Activated naive CD8-positive, alpha-beta T cell (primary cell): ENCODE results near the gene PSME1.
A peak's percentile ranks its signal among the peaks of the same experiment; 100 is the strongest.

Experiments
- H3K27ac Mint-ChIP-seq: one replicate; pipeline ENCODE4 v1.8.0; 2021; ENCODE audit warnings: mixed read lengths
- H3K27me3 Mint-ChIP-seq: one replicate; pipeline ENCODE4 v1.8.0; 2021; ENCODE audit warnings: mixed read lengths
- H3K36me3 Mint-ChIP-seq: one replicate; pipeline ENCODE4 v1.8.0; 2021; ENCODE audit warnings: mixed read lengths
- H3K4me1 Mint-ChIP-seq: one replicate; pipeline ENCODE4 v1.8.0; 2021; ENCODE audit warnings: low read depth, mixed read lengths
- H3K4me3 Mint-ChIP-seq: one replicate; pipeline ENCODE4 v1.8.0; 2021; ENCODE audit warnings: mild to moderate bottlenecking, mixed read lengths
- H3K9me3 Mint-ChIP-seq: one replicate; pipeline ENCODE4 v1.8.0; 2021; ENCODE audit warnings: low read depth, mixed read lengths

PSME1 gene

DNA sequence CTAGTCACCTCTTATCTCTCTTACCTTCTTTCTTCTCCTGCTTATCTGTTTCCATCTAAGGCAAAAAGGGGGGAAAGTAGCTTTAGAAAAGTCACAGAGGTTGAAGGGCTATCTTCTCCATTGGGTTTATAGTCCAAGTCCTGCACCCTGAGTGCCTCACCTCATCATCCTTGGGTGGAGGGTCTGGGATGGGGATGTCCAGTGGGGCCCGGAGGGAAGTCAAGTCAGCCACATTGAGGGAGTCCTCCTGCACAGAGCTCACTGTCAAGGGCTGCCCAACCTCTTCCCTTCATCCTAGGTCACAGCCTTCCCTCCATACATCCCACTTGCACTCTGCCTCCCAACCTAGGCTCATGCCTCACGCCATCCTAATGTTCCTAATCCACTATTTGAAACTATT is 9.2 kb downstream of the PSME1 start:
- Mint-ChIP-seq H3K9me3 (no peaks in the 10 kb centered on the region), H3K27ac (peak overlapping the region; percentile 98), H3K4me1 (peaks cover 57% of the 10 kb centered on the region), H3K36me3 (peaks cover 16% of the 10 kb centered on the region), H3K27me3 (no peaks in the 10 kb centered on the region), H3K4me3 (peak overlapping the region; percentile 97)

DNA sequence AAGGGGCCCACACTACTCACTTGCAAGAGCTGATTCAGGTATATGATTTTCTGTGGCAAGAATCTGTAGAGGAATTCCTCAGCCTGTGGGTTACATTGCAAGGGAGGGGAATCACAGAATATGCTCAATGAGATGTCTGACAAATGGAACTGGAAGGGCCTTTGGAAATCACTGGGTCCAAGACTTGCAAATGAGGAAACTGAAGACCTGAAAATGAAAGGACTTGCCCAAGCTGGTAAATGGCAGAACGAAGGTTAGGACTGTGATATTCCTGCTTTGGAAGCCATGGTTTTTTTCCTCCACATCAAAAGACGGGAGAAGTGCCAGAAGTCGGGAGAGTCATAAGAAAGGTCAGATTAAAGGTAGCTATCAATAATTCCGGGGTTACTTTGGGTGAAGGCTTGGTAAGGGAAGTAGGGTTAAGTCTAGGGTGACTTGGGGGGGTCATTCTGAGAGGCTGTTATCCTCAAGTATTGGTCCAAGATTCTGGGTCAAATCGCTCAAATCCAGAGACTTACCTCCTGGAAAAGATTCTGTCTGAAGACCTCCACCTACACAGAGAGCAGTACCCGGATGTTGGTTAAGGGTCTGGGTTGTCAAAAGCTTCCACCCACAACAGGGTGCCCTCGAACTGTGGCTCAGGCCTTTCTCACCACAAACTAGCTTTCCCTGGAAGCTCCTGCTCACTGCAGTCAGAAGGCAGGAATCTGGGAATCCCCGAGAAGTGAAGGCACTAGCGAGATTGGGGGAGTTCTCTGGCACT is 9.9 kb downstream of the PSME1 start:
- no peaks in the 10 kb centered on the region for H3K27me3 Mint-ChIP-seq
- peaks cover 58% of the 10 kb centered on the region for H3K4me1 Mint-ChIP-seq
- H3K4me3 Mint-ChIP-seq = peak overlapping the region; percentile 97
- H3K9me3 Mint-ChIP-seq = no peaks in the 10 kb centered on the region
- peaks cover 16% of the 10 kb centered on the region for H3K36me3 Mint-ChIP-seq
- peak overlapping the region; percentile 98 for H3K27ac Mint-ChIP-seq

DNA sequence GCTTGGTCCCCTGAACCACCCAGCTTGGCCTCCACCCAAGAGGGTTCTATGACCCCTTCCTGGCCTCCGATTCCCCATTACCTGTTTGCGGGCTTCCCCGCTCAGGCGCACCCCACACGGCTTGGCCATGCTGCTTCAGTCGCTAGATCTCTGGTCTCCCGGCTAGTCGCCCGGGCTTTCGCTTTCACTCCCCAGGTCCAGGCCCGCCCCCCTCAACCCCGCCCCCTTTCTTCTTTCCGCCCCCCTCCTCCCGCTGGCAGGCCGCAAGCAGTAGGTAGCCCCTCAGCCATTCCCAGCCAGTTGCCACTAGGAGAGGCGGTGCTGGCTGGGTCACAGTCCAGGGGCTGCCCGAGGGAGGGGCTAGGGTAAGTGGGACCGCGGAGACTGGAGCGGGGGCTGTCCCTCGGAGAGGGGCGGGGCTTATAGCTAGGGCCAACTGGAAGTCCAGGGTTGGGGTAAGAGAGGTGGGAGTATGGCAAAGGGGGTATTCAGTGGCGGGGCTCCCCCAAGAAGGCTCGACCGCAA is 10.5 kb downstream of the PSME1 start, which contains the start of gene PSME2:
PSME2 (minus strand) TSS at position 158 of the 525 bp plus-strand sequence; CDS start at position 129, 29 bp downstream.
- Mint-ChIP-seq H3K27ac (peak within 1 kb of the TSS; percentile 98), H3K4me3 (peak within 1 kb of the TSS; percentile 97), H3K27me3 (no peaks in the 10 kb centered on the region), H3K36me3 (peaks cover 16% of the 10 kb centered on the region), H3K9me3 (no peaks in the 10 kb centered on the region), H3K4me1 (peaks cover 58% of the 10 kb centered on the region)

DNA sequence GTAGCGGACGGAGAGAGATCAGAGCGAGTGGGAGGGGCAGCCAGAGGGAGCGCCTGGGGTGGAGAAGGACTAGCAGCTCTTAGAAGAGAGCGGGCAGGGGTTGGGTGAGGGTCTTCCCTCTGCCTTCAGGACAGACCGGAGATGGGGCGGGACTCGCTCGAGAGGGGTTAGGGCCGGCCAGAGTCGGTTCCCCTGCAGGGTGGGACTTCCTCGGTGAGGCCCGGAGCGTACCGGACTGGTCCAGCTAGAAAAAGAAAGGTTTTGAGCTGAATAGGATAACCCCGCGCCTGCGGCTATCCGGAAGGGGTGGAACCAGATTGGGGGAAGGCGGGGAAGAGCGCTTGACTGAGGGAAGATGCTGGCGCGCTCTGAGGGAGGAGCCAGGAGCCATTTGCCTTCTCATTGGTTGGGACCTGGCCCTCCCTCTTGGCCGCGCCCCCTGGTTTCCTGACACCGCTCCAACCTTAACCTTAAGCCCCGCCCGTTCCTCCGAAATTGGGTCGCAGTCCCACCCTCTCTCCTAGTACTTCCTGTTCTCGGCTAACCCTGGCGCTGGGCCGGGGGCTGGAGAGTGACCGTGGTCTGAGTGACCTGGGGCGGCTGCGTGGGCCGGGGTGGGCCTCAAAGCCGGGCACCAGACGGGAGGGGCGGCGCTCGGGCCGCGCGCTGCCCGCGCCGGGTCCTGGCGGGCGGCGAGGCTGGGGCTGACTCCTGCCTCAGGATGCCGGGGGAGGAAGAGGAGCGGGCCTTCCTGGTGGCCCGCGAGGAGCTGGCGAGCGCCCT is 11.2 kb downstream of the PSME1 start, which contains the start of gene RNF31:
RNF31 (plus strand) TSS at position 521 of the 783 bp plus-strand sequence; CDS start at position 722, 201 bp downstream.
- H3K27me3 Mint-ChIP-seq = no peaks in the 10 kb centered on the region
- H3K27ac Mint-ChIP-seq = peak within 1 kb of the TSS; percentile 98
- peak within 1 kb of the TSS; percentile 97 for H3K4me3 Mint-ChIP-seq
- H3K4me1 Mint-ChIP-seq = peaks cover 52% of the 10 kb centered on the region
- no peaks in the 10 kb centered on the region for H3K9me3 Mint-ChIP-seq
- H3K36me3 Mint-ChIP-seq = peaks cover 16% of the 10 kb centered on the region

DNA sequence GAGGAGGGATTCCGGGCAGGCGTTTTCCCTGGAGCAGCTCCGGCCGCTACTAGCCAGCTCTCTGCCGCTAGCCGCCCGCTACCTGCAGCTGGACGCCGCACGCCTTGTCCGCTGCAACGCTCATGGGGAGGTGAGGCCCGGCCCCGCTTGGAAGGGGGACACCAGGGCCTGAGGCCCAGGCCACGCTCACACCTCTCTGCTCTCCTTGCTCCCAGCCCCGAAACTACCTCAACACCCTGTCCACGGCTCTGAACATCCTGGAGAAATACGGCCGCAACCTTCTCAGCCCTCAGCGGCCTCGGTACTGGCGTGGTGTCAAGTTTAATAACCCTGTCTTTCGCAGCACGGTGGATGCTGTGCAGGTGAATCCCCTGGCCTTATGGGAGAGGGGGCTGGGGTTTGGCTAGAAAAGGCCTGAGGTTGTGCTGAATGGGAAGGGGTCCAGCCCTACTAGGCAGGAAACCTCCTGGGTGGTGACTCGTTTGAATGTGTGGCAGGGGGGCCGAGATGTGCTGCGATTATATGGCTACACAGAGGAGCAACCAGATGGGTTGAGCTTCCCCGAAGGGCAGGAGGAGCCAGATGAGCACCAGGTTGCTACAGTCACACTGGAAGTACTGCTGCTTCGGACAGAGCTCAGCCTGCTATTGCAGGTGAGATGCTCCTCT is 11.9 kb downstream of the PSME1 start:
- Mint-ChIP-seq H3K4me1 (peaks cover 48% of the 10 kb centered on the region), H3K27me3 (no peaks in the 10 kb centered on the region), H3K9me3 (no peaks in the 10 kb centered on the region), H3K36me3 (peaks cover 16% of the 10 kb centered on the region), H3K4me3 (peak overlapping the region; percentile 97), H3K27ac (peak overlapping the region; percentile 68)

DNA sequence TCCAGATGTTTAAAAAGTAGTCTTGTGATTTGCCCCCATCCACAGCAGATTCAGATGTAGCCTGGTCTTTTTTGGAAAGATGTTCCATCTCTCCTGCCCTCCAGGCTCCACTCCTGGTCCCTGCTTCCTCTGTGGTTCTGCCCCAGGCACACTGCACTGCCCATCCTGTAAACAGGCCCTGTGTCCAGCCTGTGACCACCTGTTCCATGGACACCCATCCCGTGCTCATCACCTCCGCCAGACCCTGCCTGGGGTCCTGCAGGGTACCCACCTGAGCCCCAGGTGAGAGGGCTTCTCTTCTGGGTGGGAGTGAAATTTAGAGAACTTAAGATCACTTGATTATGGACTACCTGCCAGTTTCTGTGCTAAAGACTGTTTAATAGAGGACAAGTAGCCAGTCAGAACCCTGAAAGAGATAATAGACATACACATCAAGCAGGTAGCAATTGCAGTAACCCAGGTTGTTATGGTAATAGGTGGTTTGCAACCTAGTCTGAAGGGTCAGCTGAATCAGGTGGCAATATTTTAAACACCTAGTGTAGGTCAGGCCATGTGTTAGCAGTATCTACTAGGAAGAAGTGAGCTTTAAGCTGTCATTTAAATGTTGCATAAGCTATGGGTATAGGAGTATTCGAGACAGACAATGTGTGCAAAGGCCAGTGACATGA is 13.4 kb downstream of the PSME1 start:
- no peaks in the 10 kb centered on the region for H3K27me3 Mint-ChIP-seq
- H3K27ac Mint-ChIP-seq = no peak overlapping the region
- peaks cover 37% of the 10 kb centered on the region for H3K4me1 Mint-ChIP-seq
- H3K9me3 Mint-ChIP-seq = no peaks in the 10 kb centered on the region
- peak overlapping the region; percentile 97 for H3K4me3 Mint-ChIP-seq
- H3K36me3 Mint-ChIP-seq = peaks cover 11% of the 10 kb centered on the region

DNA sequence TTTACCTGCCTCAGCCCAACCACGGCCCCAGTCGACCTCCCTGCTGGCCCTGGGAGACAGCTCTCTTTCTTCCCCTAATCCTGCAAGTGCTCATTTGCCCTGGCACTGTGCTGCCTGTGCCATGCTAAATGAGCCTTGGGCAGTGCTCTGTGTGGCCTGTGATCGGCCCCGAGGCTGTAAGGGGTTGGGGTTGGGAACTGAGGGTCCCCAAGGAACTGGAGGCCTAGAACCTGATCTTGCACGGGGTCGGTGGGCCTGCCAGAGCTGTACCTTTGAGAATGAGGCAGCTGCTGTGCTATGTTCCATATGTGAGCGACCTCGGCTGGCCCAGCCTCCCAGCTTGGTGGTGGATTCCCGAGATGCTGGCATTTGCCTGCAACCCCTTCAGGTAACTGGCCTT is 14.1 kb downstream of the PSME1 start:
- peak overlapping the region; percentile 13 for H3K4me3 Mint-ChIP-seq
- H3K36me3 Mint-ChIP-seq = peaks cover 11% of the 10 kb centered on the region
- H3K27ac Mint-ChIP-seq = no peak overlapping the region
- H3K9me3 Mint-ChIP-seq = no peaks in the 10 kb centered on the region
- H3K27me3 Mint-ChIP-seq = no peaks in the 10 kb centered on the region
- H3K4me1 Mint-ChIP-seq = peaks cover 33% of the 10 kb centered on the region

DNA sequence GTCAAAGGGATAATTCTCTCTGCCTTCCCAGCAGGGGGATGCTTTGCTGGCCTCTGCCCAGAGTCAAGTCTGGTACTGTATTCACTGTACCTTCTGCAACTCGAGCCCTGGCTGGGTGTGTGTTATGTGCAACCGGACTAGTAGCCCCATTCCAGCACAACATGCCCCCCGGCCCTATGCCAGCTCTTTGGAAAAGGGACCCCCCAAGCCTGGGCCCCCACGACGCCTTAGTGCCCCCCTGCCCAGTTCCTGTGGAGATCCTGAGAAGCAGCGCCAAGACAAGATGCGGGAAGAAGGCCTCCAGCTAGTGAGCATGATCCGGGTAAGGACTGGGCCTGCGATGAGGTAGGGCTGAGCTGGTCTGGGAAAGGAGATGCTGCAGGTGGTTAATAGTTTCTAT is 14.6 kb downstream of the PSME1 start:
- peaks cover 28% of the 10 kb centered on the region for H3K4me1 Mint-ChIP-seq
- H3K36me3 Mint-ChIP-seq = peaks cover 9% of the 10 kb centered on the region
- no peak overlapping the region for H3K4me3 Mint-ChIP-seq
- H3K27ac Mint-ChIP-seq = no peak overlapping the region
- H3K27me3 Mint-ChIP-seq = no peaks in the 10 kb centered on the region
- no peaks in the 10 kb centered on the region for H3K9me3 Mint-ChIP-seq

DNA sequence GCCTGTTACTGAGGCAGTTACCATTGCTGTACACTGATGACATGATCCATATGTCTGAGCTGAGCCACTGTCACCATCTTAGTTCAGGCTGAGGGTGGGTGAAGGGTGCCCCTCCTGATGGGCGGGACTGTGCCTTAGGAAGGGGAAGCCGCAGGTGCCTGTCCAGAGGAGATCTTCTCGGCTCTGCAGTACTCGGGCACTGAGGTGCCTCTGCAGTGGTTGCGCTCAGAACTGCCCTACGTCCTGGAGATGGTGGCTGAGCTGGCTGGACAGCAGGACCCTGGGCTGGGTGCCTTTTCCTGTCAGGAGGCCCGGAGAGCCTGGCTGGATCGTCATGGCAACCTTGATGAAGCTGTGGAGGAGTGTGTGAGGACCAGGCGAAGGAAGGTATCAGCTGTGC is 15.0 kb downstream of the PSME1 start:
- Mint-ChIP-seq H3K4me3 (no peak overlapping the region), H3K9me3 (no peaks in the 10 kb centered on the region), H3K27me3 (no peaks in the 10 kb centered on the region), H3K36me3 (peaks cover 7% of the 10 kb centered on the region), H3K4me1 (peaks cover 24% of the 10 kb centered on the region), H3K27ac (peak overlapping the region; percentile 6)

DNA sequence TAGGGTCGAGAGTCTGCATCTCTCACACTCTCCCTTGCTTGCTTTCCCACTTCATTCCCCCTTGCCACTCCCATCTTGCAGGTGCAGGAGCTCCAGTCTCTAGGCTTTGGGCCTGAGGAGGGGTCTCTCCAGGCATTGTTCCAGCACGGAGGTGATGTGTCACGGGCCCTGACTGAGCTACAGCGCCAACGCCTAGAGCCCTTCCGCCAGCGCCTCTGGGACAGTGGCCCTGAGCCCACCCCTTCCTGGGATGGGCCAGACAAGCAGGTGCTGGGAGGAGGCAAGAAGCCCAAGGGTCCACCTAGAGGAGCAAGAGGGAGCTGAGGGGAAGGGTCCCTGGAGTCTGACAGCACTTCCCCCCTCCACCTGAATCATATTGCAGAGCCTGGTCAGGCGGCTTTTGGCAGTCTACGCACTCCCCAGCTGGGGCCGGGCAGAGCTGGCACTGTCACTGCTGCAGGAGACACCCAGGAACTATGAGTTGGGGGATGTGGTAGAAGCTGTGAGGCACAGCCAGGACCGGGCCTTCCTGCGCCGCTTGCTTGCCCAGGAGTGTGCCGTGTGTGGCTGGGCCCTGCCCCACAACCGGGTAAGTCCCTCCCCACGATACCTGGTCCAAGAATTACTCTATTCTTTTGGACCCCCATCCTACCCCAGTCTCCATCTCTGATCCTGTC is 15.5 kb downstream of the PSME1 start:
- peak overlapping the region; percentile 34 for H3K27ac Mint-ChIP-seq
- no peaks in the 10 kb centered on the region for H3K27me3 Mint-ChIP-seq
- no peaks in the 10 kb centered on the region for H3K9me3 Mint-ChIP-seq
- no peak overlapping the region for H3K4me3 Mint-ChIP-seq
- peaks cover 7% of the 10 kb centered on the region for H3K36me3 Mint-ChIP-seq
- H3K4me1 Mint-ChIP-seq = peaks cover 24% of the 10 kb centered on the region

DNA sequence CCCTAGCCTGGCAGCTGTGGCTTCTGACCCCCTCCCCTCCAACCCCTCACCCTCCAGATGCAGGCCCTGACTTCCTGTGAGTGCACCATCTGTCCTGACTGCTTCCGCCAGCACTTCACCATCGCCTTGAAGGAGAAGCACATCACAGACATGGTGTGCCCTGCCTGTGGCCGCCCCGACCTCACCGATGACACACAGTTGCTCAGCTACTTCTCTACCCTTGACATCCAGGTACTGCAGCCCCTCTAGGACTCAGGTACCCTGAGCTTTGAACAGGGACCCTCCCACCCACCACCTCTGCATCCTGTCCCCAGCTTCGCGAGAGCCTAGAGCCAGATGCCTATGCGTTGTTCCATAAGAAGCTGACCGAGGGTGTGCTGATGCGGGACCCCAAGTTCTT is 19.1 kb downstream of the PSME1 start:
- Mint-ChIP-seq H3K27ac (no peak overlapping the region), H3K36me3 (peaks cover 7% of the 10 kb centered on the region), H3K27me3 (no peaks in the 10 kb centered on the region), H3K4me1 (peaks cover 9% of the 10 kb centered on the region), H3K4me3 (no peak overlapping the region), H3K9me3 (no peaks in the 10 kb centered on the region)

DNA sequence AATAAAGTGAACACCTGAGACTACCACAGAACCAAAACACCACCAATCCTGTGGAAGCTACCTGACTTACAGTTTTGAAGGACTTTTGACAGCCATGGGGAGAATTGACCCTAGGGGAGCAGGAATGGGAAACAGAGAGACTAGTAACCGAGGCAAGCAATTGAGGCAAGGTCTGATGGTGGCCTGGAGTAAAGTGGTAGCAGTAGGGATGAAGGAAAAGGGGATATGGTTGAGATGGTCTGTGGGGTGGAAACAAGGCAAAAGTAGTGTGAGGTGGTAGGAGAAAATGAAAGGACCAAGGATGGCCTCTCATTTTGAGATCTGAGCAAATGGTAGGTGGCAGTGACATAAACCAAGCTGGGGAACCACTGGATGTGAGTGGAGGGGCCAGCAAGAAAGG is 20.8 kb downstream of the PSME1 start:
- Mint-ChIP-seq H3K4me1 (peaks cover 18% of the 10 kb centered on the region), H3K4me3 (no peak overlapping the region), H3K27ac (peak overlapping the region; percentile 82), H3K9me3 (no peaks in the 10 kb centered on the region), H3K36me3 (peaks cover 10% of the 10 kb centered on the region), H3K27me3 (no peaks in the 10 kb centered on the region)

DNA sequence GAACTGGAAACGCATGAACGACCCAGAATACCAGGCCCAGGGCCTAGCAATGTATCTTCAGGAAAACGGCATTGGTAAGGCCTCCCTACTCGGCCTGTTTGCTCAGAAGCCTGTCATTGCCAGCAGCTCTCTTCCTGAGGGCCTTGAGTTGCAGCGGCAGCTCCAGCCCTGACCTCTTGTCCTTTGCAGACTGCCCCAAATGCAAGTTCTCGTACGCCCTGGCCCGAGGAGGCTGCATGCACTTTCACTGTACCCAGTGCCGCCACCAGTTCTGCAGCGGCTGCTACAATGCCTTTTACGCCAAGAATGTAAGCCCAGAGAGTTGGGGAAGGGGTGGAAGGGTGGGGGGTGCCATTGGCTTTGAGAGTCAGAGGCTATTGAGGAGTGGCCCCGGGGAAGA is 21.3 kb downstream of the PSME1 start:
- Mint-ChIP-seq H3K9me3 (no peaks in the 10 kb centered on the region), H3K36me3 (peaks cover 14% of the 10 kb centered on the region), H3K27ac (no peak overlapping the region)

More for the DNA sequence above, 21.3 kb downstream of the PSME1 start:
- Mint-ChIP-seq H3K27me3 (no peaks in the 10 kb centered on the region), H3K4me1 (peaks cover 22% of the 10 kb centered on the region), H3K4me3 (no peak overlapping the region)
